ENCODE results near the gene CBFA2T3. TPM values are rescaled to one million over a fixed set of nuclear protein-coding genes. Genes with fewer than 3 reads are reported as not detected.

CBFA2T3 gene
- total RNA-seq, 1 experiment from 2014 or later: 13.7 TPM

DNA sequence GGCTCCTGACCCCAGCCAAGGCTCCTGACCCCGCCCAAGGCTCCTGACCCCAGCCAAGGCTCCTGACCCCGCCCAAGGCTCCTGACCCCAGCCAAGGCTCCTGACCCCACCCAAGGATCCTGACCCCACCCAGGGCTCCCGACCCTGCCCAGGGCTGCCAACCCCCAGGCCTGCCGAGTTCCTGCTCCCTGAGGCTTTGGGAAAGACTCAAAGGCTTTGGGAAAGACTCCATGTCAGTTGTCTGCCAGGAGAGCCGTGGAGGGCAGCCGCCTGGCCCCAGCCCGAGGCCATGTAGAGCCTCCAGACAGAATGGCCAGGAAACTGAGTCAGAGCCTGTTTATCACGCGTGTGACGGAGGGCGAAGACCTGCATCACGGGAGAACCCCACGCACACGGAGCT is 21.1 kb downstream of the CBFA2T3 start:
- intact Hi-C loops (cut with micrococcal nuclease; ENCODE audit: unreplicated experiment) (no loop called here), in situ Hi-C loops (cut with HindIII; ENCODE audit: low pct_unique_long_range_greater_than_20kb, low sequenced_read_pairs) (no loop called here)
- POLR2A ChIA-PET: no interaction called here
- H3K27me3 ChIP-seq (ENCODE audit: control insufficient read depth, insufficient read depth, low read length): no peaks in the 10 kb centered on the region
- ATAC-seq: no peak
- DNase-seq (ENCODE audit: low read depth, low spot score): no peak
- CTCF ChIA-PET: no interaction called here
- no peak overlapping the region for H3K4me3 ChIP-seq (ENCODE audit: low read depth in 2 of 2, low read length in 2 of 2)
- H3K27ac ChIP-seq (ENCODE audit: low read length): no peak overlapping the region
- no peak for TF ChIP-seq CTCF (IDR thresholded peaks at IDR 0.05)
- TF ChIP-seq POLR2AphosphoS5 (IDR thresholded peaks at IDR 0.05; ENCODE audit: low read depth, low read length): no peak
- TF ChIP-seq, protein P1, sequence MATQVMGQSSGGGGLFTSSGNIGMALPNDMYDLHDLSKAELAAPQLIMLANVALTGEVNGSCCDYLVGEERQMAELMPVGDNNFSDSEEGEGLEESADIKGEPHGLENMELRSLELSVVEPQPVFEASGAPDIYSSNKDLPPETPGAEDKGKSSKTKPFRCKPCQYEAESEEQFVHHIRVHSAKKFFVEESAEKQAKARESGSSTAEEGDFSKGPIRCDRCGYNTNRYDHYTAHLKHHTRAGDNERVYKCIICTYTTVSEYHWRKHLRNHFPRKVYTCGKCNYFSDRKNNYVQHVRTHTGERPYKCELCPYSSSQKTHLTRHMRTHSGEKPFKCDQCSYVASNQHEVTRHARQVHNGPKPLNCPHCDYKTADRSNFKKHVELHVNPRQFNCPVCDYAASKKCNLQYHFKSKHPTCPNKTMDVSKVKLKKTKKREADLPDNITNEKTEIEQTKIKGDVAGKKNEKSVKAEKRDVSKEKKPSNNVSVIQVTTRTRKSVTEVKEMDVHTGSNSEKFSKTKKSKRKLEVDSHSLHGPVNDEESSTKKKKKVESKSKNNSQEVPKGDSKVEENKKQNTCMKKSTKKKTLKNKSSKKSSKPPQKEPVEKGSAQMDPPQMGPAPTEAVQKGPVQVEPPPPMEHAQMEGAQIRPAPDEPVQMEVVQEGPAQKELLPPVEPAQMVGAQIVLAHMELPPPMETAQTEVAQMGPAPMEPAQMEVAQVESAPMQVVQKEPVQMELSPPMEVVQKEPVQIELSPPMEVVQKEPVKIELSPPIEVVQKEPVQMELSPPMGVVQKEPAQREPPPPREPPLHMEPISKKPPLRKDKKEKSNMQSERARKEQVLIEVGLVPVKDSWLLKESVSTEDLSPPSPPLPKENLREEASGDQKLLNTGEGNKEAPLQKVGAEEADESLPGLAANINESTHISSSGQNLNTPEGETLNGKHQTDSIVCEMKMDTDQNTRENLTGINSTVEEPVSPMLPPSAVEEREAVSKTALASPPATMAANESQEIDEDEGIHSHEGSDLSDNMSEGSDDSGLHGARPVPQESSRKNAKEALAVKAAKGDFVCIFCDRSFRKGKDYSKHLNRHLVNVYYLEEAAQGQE (IDR thresholded peaks at IDR 0.05; ENCODE audit: insufficient read depth in 1 of 2, low read depth in 2 of 2, low read length in 1 of 2): no peak
- H3K9me3 ChIP-seq (ENCODE audit: control insufficient read depth, insufficient read depth, low read depth, low read length): no peaks in the 10 kb centered on the region
- H3K4me1 ChIP-seq (ENCODE audit: control insufficient read depth, insufficient read depth, low read length): no peaks in the 10 kb centered on the region
- BruUV-seq (replicated peaks): no TSS peak
- H3K36me3 ChIP-seq (ENCODE audit: control insufficient read depth, insufficient read depth, low read length): no peaks in the 10 kb centered on the region

DNA sequence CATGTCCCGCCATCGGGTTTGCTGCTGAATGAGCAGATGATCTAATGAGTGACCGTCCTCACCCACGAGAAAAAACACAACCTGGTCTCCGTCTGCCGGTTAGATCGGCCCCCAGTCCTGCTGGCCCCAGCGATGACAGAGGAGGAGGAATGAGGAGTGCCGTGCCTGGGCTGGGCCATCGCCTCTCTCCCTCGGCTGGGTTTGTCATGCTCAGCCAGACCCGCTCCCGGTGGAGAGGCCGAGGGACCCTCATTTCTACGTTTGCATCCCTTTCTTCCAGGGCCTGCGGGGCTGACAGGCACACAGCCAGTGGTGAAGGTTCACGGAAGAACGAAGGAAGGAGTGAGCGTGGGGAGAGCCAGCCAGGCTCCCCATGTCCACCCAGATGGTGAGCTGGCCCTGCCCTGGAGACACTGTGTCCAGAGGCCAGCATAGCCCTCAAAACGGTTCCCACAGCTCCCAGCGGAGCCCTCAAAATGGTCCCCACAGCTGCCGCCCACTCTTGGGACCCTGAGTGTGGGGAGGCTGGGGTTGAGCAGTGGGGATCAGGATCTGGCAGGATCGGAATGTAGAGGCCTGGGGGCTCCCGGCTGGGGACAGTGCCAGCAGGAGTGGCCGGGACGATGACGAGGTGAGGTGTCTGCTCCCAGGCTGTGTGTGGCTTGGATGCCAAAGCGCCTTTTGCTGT is 23.9 kb downstream of the CBFA2T3 start:
- no peaks in the 10 kb centered on the region for H3K4me1 ChIP-seq (ENCODE audit: control insufficient read depth, insufficient read depth, low read length)
- no peak overlapping the region for H3K27ac ChIP-seq (ENCODE audit: low read length)
- DNase-seq (ENCODE audit: low read depth, low spot score) (no peak), ATAC-seq (peak; percentile 62; the same call in 1 of the 2 replicates)
- TF ChIP-seq TCF7L2 (IDR thresholded peaks at IDR 0.05; ENCODE audit: low read depth, low read length): no peak
- TF ChIP-seq SIN3A (IDR thresholded peaks at IDR 0.05; ENCODE audit: borderline replicate concordance, insufficient read depth, low read depth, low read length): no peak
- no peak for TF ChIP-seq POLR2AphosphoS5 (IDR thresholded peaks at IDR 0.05; ENCODE audit: low read depth, low read length)
- TF ChIP-seq, protein P1 (IDR thresholded peaks at IDR 0.05; ENCODE audit: insufficient read depth in 1 of 2, low read depth in 2 of 2, low read length in 1 of 2): no peak
- TF ChIP-seq CTCF (IDR thresholded peaks at IDR 0.05): no peak
- intact Hi-C loops (cut with micrococcal nuclease; ENCODE audit: unreplicated experiment): no loop called here
- CTCF ChIA-PET: interaction anchor here (0.6 kb wide), 1 partner anchor 12 kb away, joined by 3 read pairs; no protein-coding TSS in a partner anchor
- in situ Hi-C loops (cut with HindIII; ENCODE audit: low pct_unique_long_range_greater_than_20kb, low sequenced_read_pairs): no loop called here
- H3K36me3 ChIP-seq (ENCODE audit: control insufficient read depth, insufficient read depth, low read length): no peaks in the 10 kb centered on the region
- no TSS peak for BruUV-seq (replicated peaks)
- no peaks in the 10 kb centered on the region for H3K27me3 ChIP-seq (ENCODE audit: control insufficient read depth, insufficient read depth, low read length)
- H3K9me3 ChIP-seq (ENCODE audit: control insufficient read depth, insufficient read depth, low read depth, low read length): no peaks in the 10 kb centered on the region
- POLR2A ChIA-PET: interaction anchor here (0.5 kb wide), 1 partner anchor 24 kb away, joined by 11 read pairs; no protein-coding TSS in a partner anchor
- H3K4me3 ChIP-seq (ENCODE audit: low read depth in 2 of 2, low read length in 2 of 2): no peak overlapping the region
